ENCODE data around the gene ANGPTL4.

The ANGPTL4 gene

DNA sequence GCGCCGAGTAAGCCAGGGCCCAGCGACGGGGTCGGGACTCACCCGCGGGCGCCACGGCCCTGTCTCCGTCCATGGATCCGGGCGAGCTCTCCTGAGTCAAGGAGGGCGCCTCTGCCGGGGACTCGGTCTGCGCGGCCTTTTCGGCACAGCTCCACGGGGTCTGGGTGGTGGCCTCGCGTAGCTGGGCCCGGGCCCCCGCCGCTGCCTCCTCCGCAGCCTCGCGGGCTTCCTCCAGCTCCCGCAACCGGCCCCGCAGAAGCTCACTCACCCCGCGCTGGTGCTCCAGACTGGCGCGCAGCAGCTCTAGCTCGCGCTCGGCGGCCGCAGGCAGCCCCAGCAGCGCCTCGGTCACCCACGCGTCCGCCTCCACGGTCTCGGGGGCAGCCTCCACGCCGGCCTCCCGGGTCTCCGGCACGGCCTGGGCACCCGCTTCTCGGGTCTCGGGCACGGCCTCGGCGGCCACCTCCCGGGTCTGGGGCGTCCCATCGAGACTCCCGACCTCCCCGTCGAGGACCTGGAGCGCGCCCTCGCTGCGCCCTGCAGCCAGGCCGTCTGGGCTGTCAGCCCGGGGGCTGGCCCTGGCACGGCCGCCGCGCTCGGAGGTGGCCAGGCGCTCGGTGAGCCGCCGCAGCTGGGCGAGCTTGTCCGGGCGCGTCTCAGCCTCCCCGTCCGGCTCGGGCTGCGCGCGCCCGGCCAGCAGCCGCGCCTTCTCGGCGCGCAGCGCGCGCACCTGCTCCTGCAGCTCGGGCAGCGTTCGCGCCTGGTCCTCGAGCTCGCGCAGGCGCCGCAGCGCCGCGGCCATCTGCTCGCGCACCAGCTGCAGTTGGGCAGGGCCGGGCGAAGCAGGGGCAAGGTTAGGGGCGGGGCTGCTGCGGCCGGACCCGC is 29.3 kb upstream of the ANGPTL4 start:
- WGBS (ENCODE audit: insufficient coverage): 7% methylated on average over 86 of the region's 117 CpGs
- ChIA-PET CTCF (interaction anchor here (0.6 to 2.6 kb wide), 6 partner anchors 9 to 55 kb away, joined by 3 to 15 read pairs (median 4); no protein-coding TSS in a partner anchor), POLR2A (interaction anchor here (1.2 kb wide), 1 partner anchor 14 kb away, joined by 4 read pairs; the partner anchor contains the start of gene NDUFA7)
- peak in 2 of 3 donors; percentile 50 to 52 for DNase-seq
- peaks cover 0 to 77% (median 39%) of the 10 kb centered on the region in 5 experiments for H3K27me3 ChIP-seq (replicated peaks in 2 of 5; ENCODE audit: control insufficient read depth in 4 of 5, insufficient read depth in 5 of 5, low read length in 4 of 5)
- peaks cover 0 to 26% (median 15%) of the 10 kb centered on the region in 4 experiments for H3K4me1 ChIP-seq (ENCODE audit: control extremely low read depth in 1 of 4, control insufficient read depth in 4 of 4, insufficient read depth in 4 of 4, low read length in 3 of 4)
- no peaks in the 10 kb centered on the region for H3K9me3 ChIP-seq (ENCODE audit: control extremely low read depth in 1 of 5, control insufficient read depth in 4 of 5, insufficient read depth in 2 of 5, low read depth in 1 of 5, low read length in 4 of 5)
- H3K36me3 ChIP-seq (ENCODE audit: control insufficient read depth in 4 of 4, insufficient read depth in 4 of 4, low read length in 3 of 4): no peaks in the 10 kb centered on the region
- H3K4me3 ChIP-seq (ENCODE audit: control insufficient read depth in 1 of 7, extremely low read depth in 1 of 7, insufficient read depth in 4 of 7, low read depth in 2 of 7, low read length in 6 of 7): peak overlapping the region in 6 of 7 experiments; percentile 40 to 60 (median 48)
- no peak overlapping the region for H3K27ac ChIP-seq (ENCODE audit: insufficient read depth in 1 of 2, low read depth in 1 of 2, low read length in 2 of 2, poor library complexity in 1 of 2, severe bottlenecking in 2 of 2)

DNA sequence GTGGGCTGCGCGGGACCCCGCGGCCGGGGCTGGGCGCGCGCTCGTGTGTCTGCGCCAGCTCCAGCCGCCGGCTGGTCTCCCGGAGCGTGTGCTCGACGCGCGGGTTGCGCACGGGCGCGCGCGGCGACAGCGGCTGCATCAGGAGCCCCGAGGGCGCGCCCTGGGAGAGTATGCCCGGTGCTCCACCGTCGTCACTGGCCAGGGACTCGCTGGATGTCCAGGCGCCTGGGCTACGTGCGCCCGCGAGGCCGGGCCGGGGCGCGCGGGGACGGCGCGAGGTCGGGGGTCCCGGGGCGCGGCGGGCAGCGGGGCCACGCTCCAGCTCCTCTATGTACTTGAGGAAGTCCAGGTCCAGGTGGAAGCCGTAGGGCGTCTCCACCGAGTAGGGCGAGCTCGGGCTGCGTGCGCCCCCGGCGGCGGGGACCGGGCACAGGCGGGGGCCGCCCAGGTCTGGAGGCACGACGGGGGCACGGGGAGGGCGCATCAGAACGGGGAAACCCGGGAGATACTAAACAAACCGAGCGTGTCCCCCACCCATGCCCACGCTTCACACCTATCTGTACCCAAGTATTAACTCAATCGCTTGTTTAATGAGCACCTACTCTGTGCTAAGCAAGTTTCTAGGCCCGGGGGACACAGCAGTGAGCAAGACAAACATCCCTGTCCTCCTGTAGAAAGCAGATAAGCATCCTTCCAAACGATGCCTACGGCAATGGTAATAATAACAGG is 28.4 kb upstream of the ANGPTL4 start:
- POLR2A ChIA-PET: no interaction called here
- WGBS (ENCODE audit: insufficient coverage): 4% methylated on average over 65 of the region's 79 CpGs

DNA sequence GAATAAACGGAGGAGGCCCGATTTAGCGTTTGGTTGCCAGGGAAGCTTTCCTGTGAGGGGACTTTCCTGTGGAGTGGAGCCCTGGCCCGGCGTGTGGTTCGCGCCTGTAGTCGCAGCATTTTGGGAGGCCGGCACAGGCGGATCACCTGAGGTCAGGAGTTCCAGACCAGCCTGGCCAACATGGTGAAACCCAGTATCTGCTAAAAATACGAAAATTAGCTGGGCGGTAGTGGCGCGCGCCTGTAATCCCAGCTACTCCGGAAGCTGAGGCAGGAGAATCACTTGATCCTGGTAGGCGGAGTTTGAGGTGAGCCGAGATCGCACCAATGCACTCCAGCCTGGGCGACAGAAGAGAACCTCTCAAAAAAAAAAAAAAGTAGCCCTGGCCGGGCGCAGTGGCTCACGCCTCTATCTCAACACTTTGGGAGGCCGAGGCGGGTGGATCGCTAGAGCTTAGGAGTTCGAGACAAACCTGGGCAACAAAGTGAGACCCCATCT is 27.8 kb upstream of the ANGPTL4 start:
- H3K27me3 ChIP-seq (replicated peaks in 2 of 5; ENCODE audit: control insufficient read depth in 4 of 5, insufficient read depth in 5 of 5, low read length in 4 of 5): peaks cover 0 to 88% (median 44%) of the 10 kb centered on the region in 5 experiments
- WGBS (ENCODE audit: insufficient coverage): 24% methylated on average over 20 of the region's 27 CpGs
- CTCF ChIA-PET: interaction anchor here (0.6 to 1.9 kb wide), 3 partner anchors 10 to 116 kb away, joined by 3 to 8 read pairs (median 5); no protein-coding TSS in a partner anchor
- H3K4me3 ChIP-seq (ENCODE audit: control insufficient read depth in 1 of 7, extremely low read depth in 1 of 7, insufficient read depth in 4 of 7, low read depth in 2 of 7, low read length in 6 of 7): no peak overlapping the region
- POLR2A ChIA-PET: no interaction called here
- H3K9me3 ChIP-seq (ENCODE audit: control extremely low read depth in 1 of 5, control insufficient read depth in 4 of 5, insufficient read depth in 2 of 5, low read depth in 1 of 5, low read length in 4 of 5): no peaks in the 10 kb centered on the region
- H3K27ac ChIP-seq (ENCODE audit: insufficient read depth in 1 of 2, low read depth in 1 of 2, low read length in 2 of 2, poor library complexity in 1 of 2, severe bottlenecking in 2 of 2): no peak overlapping the region
- no peaks in the 10 kb centered on the region for H3K36me3 ChIP-seq (ENCODE audit: control insufficient read depth in 4 of 4, insufficient read depth in 4 of 4, low read length in 3 of 4)
- H3K4me1 ChIP-seq (ENCODE audit: control extremely low read depth in 1 of 4, control insufficient read depth in 4 of 4, insufficient read depth in 4 of 4, low read length in 3 of 4): peaks cover 0 to 31% (median 17%) of the 10 kb centered on the region in 4 experiments
- DNase-seq: no peak

More for the DNA sequence above, 28.4 kb upstream of the ANGPTL4 start:
- peak overlapping the region in 6 of 7 experiments; percentile 40 to 60 (median 48) for H3K4me3 ChIP-seq (ENCODE audit: control insufficient read depth in 1 of 7, extremely low read depth in 1 of 7, insufficient read depth in 4 of 7, low read depth in 2 of 7, low read length in 6 of 7)
- H3K27me3 ChIP-seq (replicated peaks in 2 of 5; ENCODE audit: control insufficient read depth in 4 of 5, insufficient read depth in 5 of 5, low read length in 4 of 5): peaks cover 0 to 84% (median 43%) of the 10 kb centered on the region in 5 experiments
- no peaks in the 10 kb centered on the region for H3K36me3 ChIP-seq (ENCODE audit: control insufficient read depth in 4 of 4, insufficient read depth in 4 of 4, low read length in 3 of 4)
- H3K27ac ChIP-seq (ENCODE audit: insufficient read depth in 1 of 2, low read depth in 1 of 2, low read length in 2 of 2, poor library complexity in 1 of 2, severe bottlenecking in 2 of 2): no peak overlapping the region
- DNase-seq: peak in 2 of 3 donors; percentile 38 to 55
- CTCF ChIA-PET: interaction anchor here (1.0 to 2.6 kb wide), 4 partner anchors 10 to 24 kb away, joined by 3 to 15 read pairs (median 6); no protein-coding TSS in a partner anchor
- no peaks in the 10 kb centered on the region for H3K9me3 ChIP-seq (ENCODE audit: control extremely low read depth in 1 of 5, control insufficient read depth in 4 of 5, insufficient read depth in 2 of 5, low read depth in 1 of 5, low read length in 4 of 5)
- peaks cover 0 to 26% (median 16%) of the 10 kb centered on the region in 4 experiments for H3K4me1 ChIP-seq (ENCODE audit: control extremely low read depth in 1 of 4, control insufficient read depth in 4 of 4, insufficient read depth in 4 of 4, low read length in 3 of 4)

GRCh38 chr19:8336660-8337059 is 27.3 kb upstream of the ANGPTL4 start:
- peaks cover 0 to 88% (median 43%) of the 10 kb centered on the region in 5 experiments for H3K27me3 ChIP-seq (replicated peaks in 2 of 5; ENCODE audit: control insufficient read depth in 4 of 5, insufficient read depth in 5 of 5, low read length in 4 of 5)
- ChIA-PET POLR2A (no interaction called here), CTCF (interaction anchor here (0.6 to 1.9 kb wide), 3 partner anchors 11 to 117 kb away, joined by 3 to 8 read pairs (median 5); no protein-coding TSS in a partner anchor)
- no peak overlapping the region for H3K27ac ChIP-seq (ENCODE audit: insufficient read depth in 1 of 2, low read depth in 1 of 2, low read length in 2 of 2, poor library complexity in 1 of 2, severe bottlenecking in 2 of 2)
- 7% methylated on average over 4 of the region's 8 CpGs for WGBS (ENCODE audit: insufficient coverage)
- no peaks in the 10 kb centered on the region for H3K36me3 ChIP-seq (ENCODE audit: control insufficient read depth in 4 of 4, insufficient read depth in 4 of 4, low read length in 3 of 4)
- no peak overlapping the region for H3K4me3 ChIP-seq (ENCODE audit: control insufficient read depth in 1 of 7, extremely low read depth in 1 of 7, insufficient read depth in 4 of 7, low read depth in 2 of 7, low read length in 6 of 7)
- peak in 2 of 3 donors; percentile 53 to 55 for DNase-seq
- peaks cover 0 to 31% (median 17%) of the 10 kb centered on the region in 4 experiments for H3K4me1 ChIP-seq (ENCODE audit: control extremely low read depth in 1 of 4, control insufficient read depth in 4 of 4, insufficient read depth in 4 of 4, low read length in 3 of 4)
- no peaks in the 10 kb centered on the region for H3K9me3 ChIP-seq (ENCODE audit: control extremely low read depth in 1 of 5, control insufficient read depth in 4 of 5, insufficient read depth in 2 of 5, low read depth in 1 of 5, low read length in 4 of 5)

DNA sequence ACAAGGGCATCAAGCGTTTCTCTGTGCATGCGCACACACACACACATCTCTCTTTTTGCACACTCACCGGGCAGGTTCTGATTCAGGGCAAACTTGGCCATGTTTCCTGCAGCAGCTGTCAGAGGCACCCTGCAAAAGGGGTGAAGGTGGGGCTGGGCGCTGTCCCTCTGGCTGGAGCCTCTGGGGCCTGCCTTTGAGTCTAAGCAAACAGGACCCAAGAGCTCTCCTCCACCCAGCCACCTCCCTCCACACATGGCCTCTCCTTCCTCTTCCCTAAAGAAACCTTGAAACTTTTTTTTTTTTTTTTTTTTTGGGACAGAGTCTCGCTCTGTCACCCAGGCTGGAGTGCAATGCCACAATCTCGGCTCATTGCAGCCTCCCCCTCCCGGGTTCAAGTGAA is 26.2 kb upstream of the ANGPTL4 start:
- POLR2A ChIA-PET: no interaction called here
- Histone ChIP-seq H3K36me3 (ENCODE audit: control insufficient read depth in 4 of 4, insufficient read depth in 4 of 4, low read length in 3 of 4) (no peaks in the 10 kb centered on the region), H3K4me1 (ENCODE audit: control extremely low read depth in 1 of 4, control insufficient read depth in 4 of 4, insufficient read depth in 4 of 4, low read length in 3 of 4) (peaks cover 0 to 37% (median 24%) of the 10 kb centered on the region in 4 experiments), H3K27ac (ENCODE audit: insufficient read depth in 1 of 2, low read depth in 1 of 2, low read length in 2 of 2, poor library complexity in 1 of 2, severe bottlenecking in 2 of 2) (no peak overlapping the region), H3K9me3 (ENCODE audit: control extremely low read depth in 1 of 5, control insufficient read depth in 4 of 5, insufficient read depth in 2 of 5, low read depth in 1 of 5, low read length in 4 of 5) (no peaks in the 10 kb centered on the region), H3K4me3 (ENCODE audit: control insufficient read depth in 1 of 7, extremely low read depth in 1 of 7, insufficient read depth in 4 of 7, low read depth in 2 of 7, low read length in 6 of 7) (no peak overlapping the region), H3K27me3 (replicated peaks in 2 of 5; ENCODE audit: control insufficient read depth in 4 of 5, insufficient read depth in 5 of 5, low read length in 4 of 5) (peaks cover 0 to 94% (median 43%) of the 10 kb centered on the region in 5 experiments)
- DNase-seq: no peak
- CTCF ChIA-PET: interaction anchor here (0.6 kb wide), 1 partner anchor 51 kb away, joined by 3 read pairs; no protein-coding TSS in a partner anchor
- WGBS (ENCODE audit: insufficient coverage): 87% methylated on average over 4 of the region's 7 CpGs

DNA sequence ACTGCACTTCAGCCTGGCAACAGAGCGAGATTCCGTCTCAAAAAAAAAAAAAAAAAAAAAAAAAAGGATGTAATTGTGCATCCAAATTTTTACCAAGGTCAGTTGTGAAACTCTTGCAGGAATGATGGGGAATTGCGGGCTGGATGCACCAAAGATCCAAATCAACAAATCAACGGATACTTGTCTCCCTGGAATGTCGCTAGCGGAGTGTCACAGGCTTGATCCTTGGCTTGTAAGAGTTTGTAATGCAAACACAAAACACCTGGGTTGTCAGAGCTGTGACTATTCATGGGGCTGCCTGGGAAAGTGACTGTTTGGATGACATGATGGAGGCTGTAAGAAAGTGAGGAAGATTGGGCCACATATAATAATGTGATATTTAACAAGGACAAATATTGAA is 25.1 kb upstream of the ANGPTL4 start:
- no peaks in the 10 kb centered on the region for H3K36me3 ChIP-seq (ENCODE audit: control insufficient read depth in 4 of 4, insufficient read depth in 4 of 4, low read length in 3 of 4)
- 89% methylated on average over 4 of the region's 6 CpGs for WGBS (ENCODE audit: insufficient coverage)
- no peak overlapping the region for H3K27ac ChIP-seq (ENCODE audit: insufficient read depth in 1 of 2, low read depth in 1 of 2, low read length in 2 of 2, poor library complexity in 1 of 2, severe bottlenecking in 2 of 2)
- H3K4me1 ChIP-seq (ENCODE audit: control extremely low read depth in 1 of 4, control insufficient read depth in 4 of 4, insufficient read depth in 4 of 4, low read length in 3 of 4): peaks cover 0 to 42% (median 30%) of the 10 kb centered on the region in 4 experiments
- H3K27me3 ChIP-seq (replicated peaks in 2 of 5; ENCODE audit: control insufficient read depth in 4 of 5, insufficient read depth in 5 of 5, low read length in 4 of 5): peaks cover 0 to 95% (median 38%) of the 10 kb centered on the region in 5 experiments
- ChIA-PET POLR2A (no interaction called here), CTCF (no interaction called here)
- no peak for DNase-seq
- no peaks in the 10 kb centered on the region for H3K9me3 ChIP-seq (ENCODE audit: control extremely low read depth in 1 of 5, control insufficient read depth in 4 of 5, insufficient read depth in 2 of 5, low read depth in 1 of 5, low read length in 4 of 5)
- no peak overlapping the region for H3K4me3 ChIP-seq (ENCODE audit: control insufficient read depth in 1 of 7, extremely low read depth in 1 of 7, insufficient read depth in 4 of 7, low read depth in 2 of 7, low read length in 6 of 7)

Data from common myeloid progenitor, CD34-positive (primary cell).